GM12878 (cell line): ENCODE data around the gene MPP2. TPM values are rescaled to one million over a fixed set of nuclear protein-coding genes. Genes with fewer than 3 reads are reported as not detected.

Experiments
- ATAC-seq: fragments of 200-7000 bp; cut with Tn5 transposase; 3 replicates; pipeline ENCODE4 v1.9.1; 2020; ENCODE audit warnings: mild to moderate bottlenecking, moderate library complexity
- BruUV-seq: library from RNA; stranded (reverse); fragments of 400-500 nt; replicated peaks from 2 replicates; lab custom pipeline; 2021; lab: Mats Ljungman, UMichigan
- CTCF ChIA-PET: fragments of 300-600 bp; sonication (Branson Sonifier 250); formaldehyde crosslinking; extraction: SDS; loops from one replicate; lab custom pipeline; 2021; ENCODE audit warnings: inconsistent platforms; lab: Yijun Ruan, JAX
- POLR2A ChIA-PET: fragments of 350-600 bp; formaldehyde crosslinking; extraction: SDS; loops from one replicate; lab custom pipeline; 2021; ENCODE audit warnings: inconsistent platforms; lab: Charles Lee
- RAD21 ChIA-PET: fragments of 300-600 bp; sonication (Branson Sonifier 250); formaldehyde crosslinking; loops from one replicate; lab custom pipeline; 2023; ENCODE audit warnings: antibody characterized with exemption; ENCODE audit not compliant: unreplicated experiment; lab: Charles Lee
- SMC1A ChIA-PET: fragments of 300-600 bp; sonication (Branson Sonifier 250); formaldehyde crosslinking; loops from one replicate; lab custom pipeline; 2023; ENCODE audit not compliant: unreplicated experiment, uncharacterized antibody; lab: Charles Lee
- DNase-seq: peaks from one replicate; pipeline ENCODE4 v3.0.0-alpha.2; 2011; ENCODE audit warnings: low read depth, low spot score
- FAIRE-seq: peaks from 3 replicates; lab custom pipeline; 2011; peaks lifted over from hg19 to GRCh38; lab: Jason Lieb, UNC
- H2AFZ ChIP-seq: 2 replicates; pipeline ENCODE4 v1.6.0; 2011; ENCODE audit warnings: low read depth, low read length, control low read depth; ENCODE audit not compliant: control insufficient read depth
- H3K27ac ChIP-seq: 2 replicates; pipeline ENCODE4 v1.5.1; 2011; ENCODE audit warnings: control low read depth; ENCODE audit not compliant: control insufficient read depth, insufficient read depth
- H3K27me3 ChIP-seq, 2 experiments: replicated peaks in 1 of 2; 2 replicates each; pipeline versions ENCODE4 v1.6.0 to v1.6.1; 2011; ENCODE audit warnings: low read length in 1 of 2; ENCODE audit not compliant: control insufficient read depth in 2 of 2, insufficient read depth in 2 of 2
- H3K36me3 ChIP-seq, 2 experiments: 2 replicates each; pipeline ENCODE4 v1.5.1; 2011; ENCODE audit warnings: low read length in 1 of 2; ENCODE audit not compliant: control insufficient read depth in 2 of 2, insufficient read depth in 2 of 2
- H3K4me1 ChIP-seq: 2 replicates; pipeline ENCODE4 v1.6.1; 2011; ENCODE audit warnings: mild to moderate bottlenecking, low read length, moderate library complexity, mixed read lengths; ENCODE audit not compliant: control insufficient read depth, insufficient read depth
- H3K4me2 ChIP-seq: 2 replicates; pipeline ENCODE4 v1.6.0; 2011; ENCODE audit warnings: control low read depth; ENCODE audit not compliant: control insufficient read depth, insufficient read depth
- H3K4me3 ChIP-seq: fragments of 200-600 bp; sonication (generic); 2 replicates; pipeline ENCODE4 v1.5.1; 2016
- H3K79me2 ChIP-seq: 2 replicates; pipeline ENCODE4 v1.6.0; 2011; ENCODE audit warnings: low read length; ENCODE audit not compliant: control insufficient read depth, insufficient read depth
- H3K9ac ChIP-seq: 2 replicates; pipeline ENCODE4 v1.8.0; 2011; ENCODE audit warnings: low read length, control low read depth, mixed read lengths; ENCODE audit not compliant: control insufficient read depth, insufficient read depth
- H3K9me3 ChIP-seq: replicated peaks from 3 replicates; pipeline ENCODE4 v1.5.1; 2011; ENCODE audit warnings: mild to moderate bottlenecking, low read length; ENCODE audit not compliant: control insufficient read depth, insufficient read depth
- H4K20me1 ChIP-seq: 2 replicates; pipeline ENCODE4 v1.6.0; 2011; ENCODE audit not compliant: control insufficient read depth, insufficient read depth
- ATF7 ChIP-seq: fragments of 450-650 bp; IDR thresholded peaks from 2 replicates; pipeline ENCODE4 v1.6.1; 2016; ENCODE audit warnings: low read depth, mild to moderate bottlenecking
- CREM ChIP-seq: IDR thresholded peaks from 2 replicates; pipeline ENCODE4 v1.6.1; 2014; ENCODE audit warnings: antibody characterized with exemption, low read depth
- FOXK2 ChIP-seq: fragments of 450-650 bp; IDR thresholded peaks from 2 replicates; pipeline ENCODE4 v1.6.1; 2017; ENCODE audit warnings: mild to moderate bottlenecking, moderate library complexity
- FOXM1 ChIP-seq: IDR thresholded peaks from 2 replicates; pipeline ENCODE4 v1.6.1; 2012; ENCODE audit warnings: low read depth, mild to moderate bottlenecking, inconsistent platforms, low read length, moderate library complexity
- IKZF1 ChIP-seq: fragments of 450-650 bp; conservative IDR thresholded peaks from 2 replicates; pipeline ENCODE4 v1.6.1; 2017; ENCODE audit warnings: antibody characterized with exemption, mild to moderate bottlenecking
- IKZF2 ChIP-seq, 2 experiments: fragments of 450-650 bp; IDR thresholded peaks; 2 replicates each; pipeline ENCODE4 v1.6.1; 2017; ENCODE audit warnings: mild to moderate bottlenecking in 2 of 2, moderate library complexity in 2 of 2
- RBBP5 ChIP-seq: fragments of 200-600 bp; sonication (generic); conservative IDR thresholded peaks from 2 replicates; pipeline ENCODE4 v1.6.1; 2016
- RELA ChIP-seq: fragments of 450-650 bp; IDR thresholded peaks from 2 replicates; pipeline ENCODE4 v1.8.0; 2014; ENCODE audit warnings: borderline replicate concordance; ENCODE audit not compliant: partially characterized antibody
- RFX5 ChIP-seq: IDR thresholded peaks from 2 replicates; pipeline ENCODE4 v1.6.1; 2011; ENCODE audit warnings: low read depth, low read length, improper control_type of control experiment
- SIN3A ChIP-seq: IDR thresholded peaks from 2 replicates; pipeline ENCODE4 v1.6.1; 2012; ENCODE audit warnings: low read depth, low read length, improper control_type of control experiment
- SIX5 ChIP-seq: IDR thresholded peaks from 2 replicates; pipeline ENCODE4 v1.6.1; 2011; ENCODE audit warnings: mild to moderate bottlenecking, low read depth, low read length, moderate library complexity; ENCODE audit not compliant: severe bottlenecking
- SMC3 ChIP-seq: IDR thresholded peaks from 2 replicates; pipeline ENCODE4 v1.6.1; 2011; ENCODE audit warnings: low read length, improper control_type of control experiment, borderline replicate concordance
- TCF7 ChIP-seq: IDR thresholded peaks from 2 replicates; pipeline ENCODE4 v1.6.1; 2014; ENCODE audit warnings: antibody characterized with exemption, borderline replicate concordance
- WGBS: methylation state at CpG from one replicate; pipeline ENCODE4 v1.1.6; 2016; ENCODE audit warnings: low lambda C conversion rate; ENCODE audit not compliant: insufficient replicate concordance, insufficient coverage; ENCODE audit errors: missing lambda C conversion rate; 5-methylcytosine and 5-hydroxymethylcytosine counted together
- in situ Hi-C: fragments of 300-500 bp; cut with MboI; formaldehyde crosslinking; loops from 9 replicates; pipeline ENCODE4 v1.14.3; 2018; ENCODE audit warnings: mixed read lengths
- intact Hi-C: fragments of 100-400 bp; cut with micrococcal nuclease; formaldehyde crosslinking; loops from one replicate; pipeline ENCODE4 v1.14.2; 2022; ENCODE audit not compliant: unreplicated experiment
- polyA plus RNA-seq, 11 experiments: library from polyadenylated mRNA; depleted of rRNA in 4 of 11; unstranded in 6 of 11; stranded (reverse) in 5 of 11; fragments of >200 nt; fragmentation: Nextera tagmentation in 4 of 11; fragmentation: Illumina TruSeq in 1 of 11; extraction: Ambion mirVana in 4 of 11; extraction: Trizol in 1 of 11; gene quantifications; 1 replicate in 1 of 11; 2 replicates in 10 of 11; pipeline versions ENCODE4 v1.2.1 to v1.2.3, GENCODE V29; 2011 to 2016; ENCODE audit warnings: inconsistent platforms in 2 of 11, missing spikeins in 2 of 11, low read depth in 1 of 11
- total RNA-seq, 4 experiments: library from RNA; depleted of rRNA in 3 of 4; stranded (reverse); fragments of >200 nt in 3 of 4; fragmentation: Illumina TruSeq in 1 of 4; extraction: Trizol in 1 of 4; gene quantifications; 2 replicates each; pipeline versions ENCODE4 v1.2.1 to v1.2.3, GENCODE V29; 2013 to 2021
- TF ChIP-seq, protein P1 (sequence below): IDR thresholded peaks from 2 replicates; pipeline ENCODE4 v1.6.1; 2012; ENCODE audit warnings: low read depth, low read length, improper control_type of control experiment
- TF ChIP-seq, protein P2 (sequence below): IDR thresholded peaks from 2 replicates; pipeline ENCODE4 v1.6.1; 2011; ENCODE audit warnings: borderline replicate concordance, low read depth, mild to moderate bottlenecking, moderate library complexity, low read length; ENCODE audit not compliant: insufficient read depth, poor library complexity, severe bottlenecking
- TF ChIP-seq, protein P3 (sequence below): IDR thresholded peaks from 2 replicates; pipeline ENCODE4 v1.6.1; 2012; ENCODE audit warnings: low read length, inconsistent platforms
- TF ChIP-seq, protein P4 (sequence below): IDR thresholded peaks from 2 replicates; pipeline ENCODE4 v1.6.1; 2012; ENCODE audit warnings: low read depth, low read length, improper control_type of control experiment

MPP2 gene
- total and polyA plus RNA-seq, 10 of the 15 experiments (the other 5 are each of a cell fraction or from before 2014, with no cell fraction given) = 0.02 to 0.23 (median 0.15) TPM; not detected in 2

DNA sequence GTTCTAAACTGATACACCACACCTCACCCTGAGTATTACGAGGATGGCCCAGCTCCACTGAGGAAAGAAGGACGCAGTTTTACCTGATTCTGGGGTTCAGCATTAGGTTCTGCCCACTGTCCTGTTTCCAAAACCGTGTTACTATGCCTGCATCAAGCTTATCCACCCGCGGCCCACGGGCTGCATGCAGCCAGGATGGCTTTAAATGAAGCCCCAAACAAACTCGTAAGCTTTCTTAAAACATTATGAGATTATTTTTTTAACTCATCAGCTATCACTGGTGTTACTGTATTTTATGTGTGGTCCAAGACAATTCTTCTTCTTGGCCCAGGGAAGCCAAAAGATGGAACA lies 64.4 kb downstream of the MPP2 start:
- Histone ChIP-seq H3K4me1 (no peaks in the 10 kb centered on the region), H3K4me2 (no peak overlapping the region), H2AFZ (no peak overlapping the region), H4K20me1 (no peaks in the 10 kb centered on the region), H3K27me3 (no peaks in the 10 kb centered on the region), H3K9ac (no peak overlapping the region), H3K27ac (no peak overlapping the region), H3K36me3 (no peaks in the 10 kb centered on the region), H3K79me2 (no peaks in the 10 kb centered on the region), H3K9me3 (no peaks in the 10 kb centered on the region), H3K4me3 (no peak overlapping the region)
- BruUV-seq = no TSS peak
- in situ Hi-C loops (no loop called here), intact Hi-C loops (no loop called here)
- ATAC-seq (no peak), FAIRE-seq (no peak), DNase-seq (no peak)
- TF ChIP-seq SIX5 (no peak), IKZF2 (IDR thresholded peaks at IDR 0.05) (no peak), CREM (no peak), ATF7 (no peak), SIN3A (no peak), RFX5 (no peak), SMC3 (no peak), IKZF1 (no peak), FOXM1 (no peak), TCF7 (no peak), RBBP5 (no peak), RELA (no peak), FOXK2 (no peak)
- TF ChIP-seq, protein P1, sequence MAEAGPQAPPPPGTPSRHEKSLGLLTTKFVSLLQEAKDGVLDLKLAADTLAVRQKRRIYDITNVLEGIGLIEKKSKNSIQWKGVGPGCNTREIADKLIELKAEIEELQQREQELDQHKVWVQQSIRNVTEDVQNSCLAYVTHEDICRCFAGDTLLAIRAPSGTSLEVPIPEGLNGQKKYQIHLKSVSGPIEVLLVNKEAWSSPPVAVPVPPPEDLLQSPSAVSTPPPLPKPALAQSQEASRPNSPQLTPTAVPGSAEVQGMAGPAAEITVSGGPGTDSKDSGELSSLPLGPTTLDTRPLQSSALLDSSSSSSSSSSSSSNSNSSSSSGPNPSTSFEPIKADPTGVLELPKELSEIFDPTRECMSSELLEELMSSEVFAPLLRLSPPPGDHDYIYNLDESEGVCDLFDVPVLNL = no peak
- TF ChIP-seq, protein P2, sequence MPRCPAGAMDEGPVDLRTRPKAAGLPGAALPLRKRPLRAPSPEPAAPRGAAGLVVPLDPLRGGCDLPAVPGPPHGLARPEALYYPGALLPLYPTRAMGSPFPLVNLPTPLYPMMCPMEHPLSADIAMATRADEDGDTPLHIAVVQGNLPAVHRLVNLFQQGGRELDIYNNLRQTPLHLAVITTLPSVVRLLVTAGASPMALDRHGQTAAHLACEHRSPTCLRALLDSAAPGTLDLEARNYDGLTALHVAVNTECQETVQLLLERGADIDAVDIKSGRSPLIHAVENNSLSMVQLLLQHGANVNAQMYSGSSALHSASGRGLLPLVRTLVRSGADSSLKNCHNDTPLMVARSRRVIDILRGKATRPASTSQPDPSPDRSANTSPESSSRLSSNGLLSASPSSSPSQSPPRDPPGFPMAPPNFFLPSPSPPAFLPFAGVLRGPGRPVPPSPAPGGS = no peak
- TF ChIP-seq, protein P3, sequence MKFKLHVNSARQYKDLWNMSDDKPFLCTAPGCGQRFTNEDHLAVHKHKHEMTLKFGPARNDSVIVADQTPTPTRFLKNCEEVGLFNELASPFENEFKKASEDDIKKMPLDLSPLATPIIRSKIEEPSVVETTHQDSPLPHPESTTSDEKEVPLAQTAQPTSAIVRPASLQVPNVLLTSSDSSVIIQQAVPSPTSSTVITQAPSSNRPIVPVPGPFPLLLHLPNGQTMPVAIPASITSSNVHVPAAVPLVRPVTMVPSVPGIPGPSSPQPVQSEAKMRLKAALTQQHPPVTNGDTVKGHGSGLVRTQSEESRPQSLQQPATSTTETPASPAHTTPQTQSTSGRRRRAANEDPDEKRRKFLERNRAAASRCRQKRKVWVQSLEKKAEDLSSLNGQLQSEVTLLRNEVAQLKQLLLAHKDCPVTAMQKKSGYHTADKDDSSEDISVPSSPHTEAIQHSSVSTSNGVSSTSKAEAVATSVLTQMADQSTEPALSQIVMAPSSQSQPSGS = no peak
- TF ChIP-seq, protein P4, sequence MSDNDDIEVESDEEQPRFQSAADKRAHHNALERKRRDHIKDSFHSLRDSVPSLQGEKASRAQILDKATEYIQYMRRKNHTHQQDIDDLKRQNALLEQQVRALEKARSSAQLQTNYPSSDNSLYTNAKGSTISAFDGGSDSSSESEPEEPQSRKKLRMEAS = no peak
- POLR2A ChIA-PET = no interaction called here
- SMC1A ChIA-PET = no interaction called here
- CTCF ChIA-PET = interaction anchor here (1.1 kb wide), 1 partner anchor 11 kb away, joined by 3 read pairs; no protein-coding TSS in a partner anchor
- 38% methylated on average over 7 of the region's 7 CpGs for WGBS
- RAD21 ChIA-PET = interaction anchor here (0.8 to 1.1 kb wide), 2 partner anchors 20 to 22 kb away, joined by 3 read pairs; no protein-coding TSS in a partner anchor
